Measurements from ENCODE around the gene TRAPPC2B.

Gene TRAPPC2B

GRCh38 chr19:57376151-57376550 lies 12.8 kb downstream of the TRAPPC2B start:
- DNase-seq, result no peak

GRCh38 chr19:57377498-57378146 lies 14.3 kb downstream of the TRAPPC2B start:
- no peak for DNase-seq

GRCh38 chr19:57380923-57381322 lies 17.6 kb downstream of the TRAPPC2B start:
- no peak for DNase-seq

- DNase-seq, result no peak
These were observed 19.6 kb downstream of the TRAPPC2B start for GRCh38 chr19:57382806-57383488.

GRCh38 chr19:57389194-57389729 lies 25.9 kb downstream of the TRAPPC2B start:
- no peak for DNase-seq

GRCh38 chr19:57389730-57390598 lies 26.6 kb downstream of the TRAPPC2B start, which contains the start of gene ZNF548:
TSS of gene ZNF548 (plus strand) at chr19:57389854. CDS start at chr19:57390100, 246 bp downstream.
- peak; percentile 92 to 94 for DNase-seq

GRCh38 chr19:57395710-57396109 lies 32.4 kb downstream of the TRAPPC2B start:
- DNase-seq, result no peak

- no peak for DNase-seq
These were observed 35.5 kb downstream of the TRAPPC2B start for GRCh38 chr19:57398868-57399267.

- DNase-seq, result no peak
These were observed 40.6 kb downstream of the TRAPPC2B start for GRCh38 chr19:57403737-57404563.

- peak; percentile 69 for DNase-seq
These were observed 43.3 kb downstream of the TRAPPC2B start for GRCh38 chr19:57406516-57407123.

GRCh38 chr19:57410877-57411671 lies 47.7 kb downstream of the TRAPPC2B start, which contains the start of gene ZNF17:
TSS of gene ZNF17 (plus strand) at chr19:57411161. CDS start at chr19:57413616, 2,455 bp downstream.
- DNase-seq, result peak; percentile 87 to 92

Data from AML-193 (cell line).